Bronchial epithelial cell (primary cell): Measurements from ENCODE around the gene TLR2. TPM values are rescaled to one million over a fixed set of nuclear protein-coding genes. Genes with fewer than 3 reads are reported as not detected.

Source experiments
- DNase-seq: peaks from one replicate; pipeline ENCODE4 v3.0.0-alpha.2; 2010; ENCODE audit warnings: low read depth
- FAIRE-seq: peaks from 2 replicates; lab custom pipeline; 2011; peaks lifted over from hg19 to GRCh38; lab: Jason Lieb, UNC
- H3K27me3 ChIP-seq: 2 replicates; pipeline ENCODE4 v1.5.1; 2011; ENCODE audit warnings: low read length; ENCODE audit not compliant: control insufficient read depth, insufficient read depth
- H3K36me3 ChIP-seq: 2 replicates; pipeline ENCODE4 v1.5.1; 2011; ENCODE audit warnings: low read length; ENCODE audit not compliant: control insufficient read depth, insufficient read depth
- H3K4me3 ChIP-seq: 2 replicates; pipeline ENCODE4 v1.5.1; 2011; ENCODE audit warnings: mild to moderate bottlenecking, low read depth, low read length, control low read depth
- CTCF ChIP-seq: IDR thresholded peaks from 2 replicates; pipeline ENCODE4 v1.5.1; 2011; ENCODE audit warnings: mild to moderate bottlenecking, moderate library complexity, low read length, control low read depth, inconsistent platforms; ENCODE audit not compliant: insufficient read depth, severe bottlenecking
- total RNA-seq: library from RNA; depleted of rRNA; stranded (reverse); fragments of >200 nt; gene quantifications from 2 replicates; pipeline ENCODE4 v1.2.1, GENCODE V29; 2014

Gene TLR2
- total RNA-seq, 1 donor from 2014 or later = 2.6 TPM

- no peak for DNase-seq
- Histone ChIP-seq H3K27me3 (no peaks in the 10 kb centered on the region), H3K36me3 (no peaks in the 10 kb centered on the region), H3K4me3 (no peak overlapping the region)
- no peak for FAIRE-seq
- no peak for TF ChIP-seq CTCF
Observed at GRCh38 chr4:153725831-153726154, 41.7 kb downstream of the TLR2 start.

GRCh38 chr4:153728151-153728550 lies 44.1 kb downstream of the TLR2 start:
- no peaks in the 10 kb centered on the region for H3K36me3 ChIP-seq
- DNase-seq = no peak
- no peaks in the 10 kb centered on the region for H3K27me3 ChIP-seq
- TF ChIP-seq CTCF = no peak
- H3K4me3 ChIP-seq = no peak overlapping the region
- no peak for FAIRE-seq

- no peak overlapping the region for H3K4me3 ChIP-seq
- no peaks in the 10 kb centered on the region for H3K36me3 ChIP-seq
- FAIRE-seq (no peak), DNase-seq (no peak)
- no peak for TF ChIP-seq CTCF
- H3K27me3 ChIP-seq = no peaks in the 10 kb centered on the region
Observed at GRCh38 chr4:153728660-153729059, 44.6 kb downstream of the TLR2 start.

- H3K27me3 ChIP-seq = no peaks in the 10 kb centered on the region
- no peak for FAIRE-seq
Observed at GRCh38 chr4:153729895-153730294, 45.8 kb downstream of the TLR2 start.

GRCh38 chr4:153731239-153731638 lies 47.2 kb downstream of the TLR2 start:
- Histone ChIP-seq H3K27me3 (no peaks in the 10 kb centered on the region), H3K36me3 (no peaks in the 10 kb centered on the region), H3K4me3 (no peak overlapping the region)
- FAIRE-seq = no peak
- TF ChIP-seq CTCF = no peak
- peak; percentile 88 for DNase-seq

More at GRCh38 chr4:153729895-153730294, 45.8 kb downstream of the TLR2 start:
- TF ChIP-seq CTCF = no peak
- Histone ChIP-seq H3K36me3 (no peaks in the 10 kb centered on the region), H3K4me3 (no peak overlapping the region)
- no peak for DNase-seq

GRCh38 chr4:153733751-153734448 lies 49.8 kb downstream of the TLR2 start:
- Histone ChIP-seq H3K27me3 (no peaks in the 10 kb centered on the region), H3K4me3 (no peak overlapping the region), H3K36me3 (no peaks in the 10 kb centered on the region)
- TF ChIP-seq CTCF = no peak
- FAIRE-seq (no peak), DNase-seq (no peak)
